Heart left ventricle (tissue), 13 donors: ENCODE data around the gene IL17REL.

Source experiments
- CTCF ChIP-seq, 12 donors: fragments of 200-600 bp; sonication (generic) in 4 of 12; IDR thresholded peaks; one replicate each; pipeline versions ENCODE4 v1.5.0 to v1.8.0; 2018 to 2022; ENCODE audit warnings: antibody characterized with exemption in 12 of 12, mild to moderate bottlenecking in 5 of 12
- POLR2A ChIP-seq, 2 donors: fragments of 450-650 bp; IDR thresholded peaks; one replicate each; pipeline ENCODE4 v1.6.1; 2017; ENCODE audit warnings: antibody characterized with exemption in 2 of 2, mild to moderate bottlenecking in 2 of 2, moderate library complexity in 2 of 2
- donor health status: ischemic (EF 13 %, LVEDD 7.1; RV severe dilation, severe dysfunction).
- donor health status: DM: no; HTN: yes; CAD: no.
- donor health status: DM: no; HTN: no; CAD: no.
- donor health status: ischemic (EF 25% LVEDD 6.9; RV normal size, moderate dysfunction).
- donor health status: ischemic (EF 25% LVEDD 5.7; RV mildly dilated, moderate dysfunction).
- donor health status: ischemic (EF 35%, LVEDD 5.7; RV mildly dilated, moderate dysfunction).
- donor health status: nonischemic (EF 11% LVEDD 7.7; RV severe dilation, severe dysfunction).
- donor health status: DM: yes; HTN: yes; CAD: no.
- donor health status: PGD.
- donor health status: ischemic (EF 29% LVEDD 5.4; RV normal size, mild dysfunction).
- donor health status: nonischemic (EF 23%, LVEDD 6.1; RV moderate dilation, normal function).

GRCh38 chr22:50020606-50021005, 8.0 kb upstream of the IL17REL start:
- TF ChIP-seq CTCF (IDR thresholded peaks at IDR 0.05) (no peak), POLR2A (IDR thresholded peaks at IDR 0.05) (no peak)
